ENCODE data around the gene LZTR1.
"Not testable (repeated sequence)": the region's sequence is repeated elsewhere in the genome, so short reads cannot be mapped to it uniquely, and the experiment has no call there.

LZTR1 gene

DNA sequence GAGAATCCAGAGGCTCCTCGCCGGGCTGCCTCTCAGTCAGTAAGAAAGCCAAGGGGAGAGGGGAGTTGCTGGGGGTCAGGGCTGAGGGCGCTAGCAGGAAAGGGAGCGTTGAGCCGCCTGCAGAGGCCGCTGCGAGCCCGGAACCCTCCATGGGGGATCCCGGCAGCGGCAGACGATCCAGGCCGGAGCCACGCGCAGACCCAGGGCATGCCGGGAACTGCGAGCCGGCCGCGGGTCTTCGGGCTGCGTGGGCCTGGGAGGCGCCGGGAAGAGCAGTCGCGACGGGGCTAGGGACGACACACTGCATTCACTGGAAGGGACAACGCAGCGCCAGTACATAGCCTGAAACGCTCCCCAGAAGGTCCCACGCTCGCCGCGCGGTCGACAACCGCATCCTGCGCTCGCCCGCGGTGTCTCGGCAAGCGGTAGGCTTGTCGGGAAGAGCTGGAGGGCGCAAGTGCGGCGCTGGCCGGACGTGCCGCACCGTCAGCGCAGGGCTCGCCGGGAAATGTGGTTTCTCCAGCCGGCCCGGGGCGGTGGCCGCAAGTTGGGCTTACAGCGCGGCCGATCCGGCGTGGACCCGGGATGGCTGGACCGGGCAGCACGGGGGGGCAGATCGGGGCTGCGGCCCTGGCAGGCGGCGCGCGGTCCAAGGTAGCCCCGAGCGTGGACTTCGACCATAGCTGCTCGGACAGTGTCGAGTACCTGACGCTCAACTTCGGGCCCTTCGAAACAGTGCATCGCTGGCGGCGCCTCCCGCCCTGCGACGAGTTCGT, at the start of gene LZTR1:
LZTR1 (plus strand) TSS at position 511 of the 776 bp plus-strand sequence; CDS start at position 586, 75 bp downstream.
- peak; percentile 93 for DNase-seq

DNA sequence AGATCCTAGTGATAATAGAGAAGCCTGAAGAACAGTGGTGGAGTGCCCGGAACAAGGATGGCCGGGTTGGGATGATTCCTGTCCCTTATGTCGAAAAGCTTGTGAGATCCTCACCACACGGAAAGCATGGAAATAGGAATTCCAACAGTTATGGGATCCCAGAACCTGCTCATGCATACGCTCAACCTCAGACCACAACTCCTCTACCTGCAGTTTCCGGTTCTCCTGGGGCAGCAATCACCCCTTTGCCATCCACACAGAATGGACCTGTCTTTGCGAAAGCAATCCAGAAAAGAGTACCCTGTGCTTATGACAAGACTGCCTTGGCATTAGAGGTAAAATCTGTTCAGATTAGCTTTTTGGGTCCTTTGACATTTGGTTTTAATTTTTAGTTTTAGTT, 48.2 kb upstream of the LZTR1 start:
- DNase-seq: no peak

DNA sequence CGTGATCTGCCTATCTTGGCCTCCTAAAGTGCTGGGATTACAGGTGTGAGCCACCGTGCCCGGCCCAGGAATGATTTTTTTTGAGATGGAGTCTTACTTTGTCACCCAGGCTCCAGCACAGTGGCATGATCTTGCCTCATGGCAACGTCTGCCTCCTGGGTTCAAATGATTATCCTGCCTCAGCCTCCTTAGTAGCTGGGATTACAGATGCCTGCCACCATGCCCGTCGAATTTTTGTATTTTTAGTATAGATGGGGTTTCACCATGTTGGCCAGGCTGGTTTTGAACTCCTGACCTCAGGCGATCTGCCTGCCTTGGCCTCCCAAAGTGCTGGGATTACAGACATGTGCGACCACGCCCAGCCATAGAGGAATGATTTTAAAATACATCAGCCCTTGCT, 47.0 kb upstream of the LZTR1 start:
- DNase-seq: not testable (repeated sequence)

DNA sequence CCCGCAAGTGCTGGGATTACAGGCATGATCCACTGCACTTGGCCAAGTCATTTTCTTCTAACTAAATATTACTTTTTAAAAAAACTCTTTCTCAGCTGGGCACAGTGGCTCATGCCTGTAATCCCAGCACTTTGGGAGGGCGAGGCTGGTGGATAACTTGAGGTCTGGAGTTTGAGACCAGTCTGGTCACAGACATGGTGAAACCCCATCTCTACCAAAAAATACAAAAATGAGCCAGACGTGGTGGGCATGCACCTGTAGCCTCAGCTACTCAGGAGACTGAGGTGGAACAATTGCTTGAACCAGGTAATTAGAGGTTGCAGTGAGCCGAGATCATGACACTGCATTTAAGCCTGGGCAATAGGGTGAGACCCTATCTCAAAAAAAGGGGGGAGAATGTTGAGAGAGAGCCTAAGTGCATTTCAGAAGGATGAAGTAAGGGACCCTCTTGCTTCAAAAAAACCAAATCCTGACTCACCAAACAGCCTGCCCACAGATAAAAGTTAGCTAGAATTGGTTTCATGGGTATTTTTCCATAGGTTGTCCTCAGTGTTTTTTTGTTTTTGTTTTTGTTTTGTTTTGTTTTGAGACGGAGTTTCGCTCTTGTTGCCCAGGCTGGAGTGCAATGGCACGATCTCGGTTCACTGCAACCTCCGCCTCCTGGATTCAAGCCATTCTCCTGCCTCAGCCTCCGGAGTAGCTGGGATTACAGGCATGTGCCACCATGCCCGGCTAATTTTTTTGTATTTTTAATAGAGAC, 46.1 kb upstream of the LZTR1 start:
- DNase-seq: not testable (repeated sequence)

DNA sequence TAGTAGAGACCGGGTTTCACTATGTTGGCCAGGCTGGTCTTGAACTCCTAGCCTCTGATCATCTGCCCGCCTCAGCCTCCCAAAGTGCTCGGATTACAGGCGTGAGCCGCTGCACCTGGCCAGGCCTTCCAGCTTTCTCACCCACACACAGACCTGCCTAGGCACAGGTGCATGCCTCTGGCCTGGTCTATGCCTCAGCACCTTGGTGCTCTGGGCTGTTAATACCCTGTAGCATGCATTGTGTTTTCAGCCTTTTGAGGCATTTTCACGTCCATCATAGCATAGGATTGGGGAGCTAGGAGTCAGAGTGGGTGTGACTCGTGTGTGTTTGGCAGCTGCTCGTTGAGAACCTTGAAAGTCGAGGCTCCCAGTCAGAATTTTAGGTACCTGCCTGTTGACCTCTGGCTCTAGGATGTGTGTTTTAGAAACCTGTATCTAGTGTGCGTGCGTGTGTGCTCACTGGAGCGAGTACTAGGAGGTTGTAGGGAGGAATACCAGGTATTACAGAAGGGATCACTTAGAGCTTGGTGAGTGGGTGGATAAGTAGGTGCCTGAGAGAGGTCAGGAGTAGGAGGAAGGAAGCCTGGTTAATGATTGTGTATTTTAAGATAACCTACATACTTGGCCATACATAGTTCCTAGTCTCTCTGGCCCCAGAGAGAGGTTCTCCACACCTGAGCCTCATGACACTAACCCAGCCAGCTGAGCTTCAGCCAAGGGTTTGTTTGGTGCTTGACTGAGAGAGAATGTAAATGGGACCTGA, 44.9 kb upstream of the LZTR1 start:
- no peak for DNase-seq

DNA sequence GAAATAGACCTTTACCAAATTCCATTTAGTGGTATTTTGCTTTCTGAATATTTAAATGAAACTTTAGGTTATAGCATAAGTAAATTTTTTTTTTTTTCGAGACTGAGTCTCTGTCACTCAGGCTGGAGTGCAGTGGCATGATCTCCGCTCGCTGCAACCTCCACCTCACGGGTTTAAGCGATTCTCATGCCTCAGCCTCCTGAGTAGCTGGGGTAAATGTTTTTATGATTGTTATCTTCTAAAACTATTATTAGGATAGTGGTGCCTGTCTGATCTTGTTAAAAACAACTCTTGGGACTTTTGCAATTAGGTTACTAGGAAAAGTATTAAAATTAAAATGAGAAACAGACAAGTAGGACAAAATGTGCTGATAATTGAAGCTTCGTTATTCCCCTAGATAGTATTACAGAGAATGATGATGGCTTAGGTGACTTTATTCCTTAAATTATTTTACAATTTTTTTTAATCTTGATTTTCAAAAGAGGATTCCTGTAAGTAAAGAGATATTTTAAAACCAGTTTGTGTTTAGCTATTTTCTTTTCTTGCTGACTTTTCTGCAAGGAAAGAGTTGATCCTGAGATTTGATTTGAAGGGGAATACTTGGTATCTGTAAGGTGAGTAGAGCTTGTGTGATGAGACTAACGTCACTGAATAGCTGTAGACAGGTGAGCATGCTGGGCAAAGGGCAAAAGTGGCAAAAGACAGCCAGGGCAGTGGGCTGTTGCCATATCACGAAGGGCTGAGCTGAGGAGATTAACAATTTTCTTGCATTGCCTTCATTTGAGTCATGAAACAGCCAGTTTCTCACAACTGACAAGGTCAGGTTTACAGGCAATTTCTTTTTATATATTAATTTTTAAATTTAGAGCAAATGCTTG, 44.1 kb upstream of the LZTR1 start:
- DNase-seq: no peak

DNA sequence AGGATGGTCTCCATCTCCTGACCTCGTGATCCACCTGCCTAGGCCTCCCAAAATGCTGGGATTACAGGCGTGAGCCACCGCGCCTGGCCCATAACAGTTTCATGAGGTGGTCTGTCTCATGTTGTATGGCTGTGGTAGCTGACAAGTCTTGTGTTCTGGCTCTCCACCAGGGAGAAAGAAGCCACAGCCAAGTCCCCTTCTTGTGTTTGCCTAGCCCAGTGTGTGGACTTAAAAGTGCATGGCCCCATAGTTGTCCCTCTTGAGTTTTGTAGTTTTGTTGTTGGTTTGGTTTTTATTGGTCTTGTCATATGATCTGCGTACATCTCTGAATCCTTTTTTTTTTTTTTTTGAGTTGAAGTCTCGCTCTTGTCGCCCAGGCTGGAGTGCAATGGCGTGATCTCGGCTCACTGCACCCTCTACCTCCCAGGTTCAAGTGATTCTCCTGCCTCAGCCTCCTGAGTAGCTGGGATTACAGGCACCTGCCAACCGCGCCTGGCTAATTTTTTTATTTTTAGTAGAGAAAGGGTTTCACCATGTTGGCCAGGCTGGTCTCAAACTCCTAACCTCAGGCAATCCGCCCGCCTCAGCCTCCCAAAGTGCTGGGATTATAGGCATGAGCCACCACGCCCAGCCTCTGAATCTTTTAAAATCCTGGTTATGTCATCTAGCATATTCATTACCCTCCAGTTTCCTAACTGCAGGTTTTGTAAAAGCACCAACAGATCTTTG, 42.5 kb upstream of the LZTR1 start:
- DNase-seq: not testable (repeated sequence)

DNA sequence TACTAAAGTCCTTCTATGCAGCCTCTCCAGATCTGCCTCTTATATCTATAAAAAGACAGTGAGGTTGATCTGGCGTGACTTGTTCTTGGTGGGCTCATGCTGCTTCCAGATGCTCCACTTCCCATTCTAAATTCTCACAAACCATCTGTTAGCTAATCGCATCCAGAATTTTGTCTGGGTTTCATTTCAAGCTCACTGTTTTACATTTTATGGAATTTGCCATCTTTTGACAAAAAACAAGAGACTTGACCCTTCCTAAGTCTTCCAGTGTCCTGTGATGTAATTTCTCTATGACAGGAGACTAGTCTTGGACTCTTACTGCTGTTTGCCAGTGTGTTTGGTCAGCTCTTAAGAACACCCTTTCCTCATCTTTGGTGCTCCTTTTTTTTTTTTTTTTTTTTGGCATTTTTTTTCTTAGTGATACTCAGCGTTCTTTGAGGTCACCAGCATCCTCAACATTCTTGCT, 41.9 kb upstream of the LZTR1 start:
- no peak for DNase-seq

DNA sequence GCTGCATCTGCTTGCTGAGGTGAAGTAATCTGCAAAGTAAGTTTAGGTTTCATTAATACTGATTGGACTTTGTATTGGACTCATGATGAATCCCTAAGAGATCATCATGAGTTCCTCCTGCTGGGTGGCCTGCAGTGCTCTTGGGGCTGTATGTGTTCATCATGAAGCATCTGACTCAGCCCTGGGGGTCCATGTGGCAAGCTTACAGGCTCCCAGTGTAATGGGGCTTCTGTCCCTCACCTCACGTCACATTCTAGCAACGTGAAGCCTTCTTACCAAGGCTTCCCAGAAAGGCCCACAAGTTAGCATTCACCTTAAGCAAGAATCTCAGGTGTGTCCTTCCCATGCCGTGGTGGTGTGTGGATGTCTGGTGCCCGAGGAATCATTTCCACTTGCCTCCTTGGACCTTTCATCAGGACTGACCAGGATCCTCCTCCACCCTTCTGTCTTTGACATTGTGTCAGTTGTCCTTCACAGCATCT, 41.2 kb upstream of the LZTR1 start:
- no peak for DNase-seq

DNA sequence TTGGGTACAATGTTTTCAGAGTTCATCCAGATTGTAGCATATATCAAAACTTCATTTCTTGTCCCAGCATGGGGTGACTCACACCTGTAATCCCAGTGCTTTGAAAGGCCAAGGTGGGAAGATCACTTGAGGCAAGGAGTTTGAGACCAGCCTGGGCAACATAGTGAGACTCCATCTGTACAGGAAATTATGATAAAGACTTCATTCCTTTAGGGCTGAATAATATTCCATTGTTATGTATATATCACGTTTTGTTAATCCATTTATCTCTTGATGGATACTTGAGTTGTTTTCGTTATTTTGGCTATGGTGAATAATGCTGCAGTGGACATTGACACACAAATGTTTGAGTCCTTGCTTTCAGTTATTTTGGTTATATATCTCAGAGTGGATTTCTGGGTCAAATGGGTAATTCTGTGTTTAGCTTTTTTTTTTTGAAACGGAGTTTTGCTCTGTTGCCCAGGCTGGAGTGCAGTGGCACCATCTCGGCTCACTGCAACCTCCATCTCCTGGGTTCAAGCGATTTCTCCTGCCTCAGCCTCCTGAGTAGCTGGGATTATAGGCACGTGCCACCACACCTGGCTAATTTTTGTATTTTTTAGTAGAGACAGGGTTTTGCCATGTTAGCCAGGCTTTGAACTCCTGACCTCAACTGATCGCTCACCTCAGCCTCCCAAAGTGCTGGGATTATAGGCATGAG, 39.7 kb upstream of the LZTR1 start:
- not testable (repeated sequence) for DNase-seq

DNA sequence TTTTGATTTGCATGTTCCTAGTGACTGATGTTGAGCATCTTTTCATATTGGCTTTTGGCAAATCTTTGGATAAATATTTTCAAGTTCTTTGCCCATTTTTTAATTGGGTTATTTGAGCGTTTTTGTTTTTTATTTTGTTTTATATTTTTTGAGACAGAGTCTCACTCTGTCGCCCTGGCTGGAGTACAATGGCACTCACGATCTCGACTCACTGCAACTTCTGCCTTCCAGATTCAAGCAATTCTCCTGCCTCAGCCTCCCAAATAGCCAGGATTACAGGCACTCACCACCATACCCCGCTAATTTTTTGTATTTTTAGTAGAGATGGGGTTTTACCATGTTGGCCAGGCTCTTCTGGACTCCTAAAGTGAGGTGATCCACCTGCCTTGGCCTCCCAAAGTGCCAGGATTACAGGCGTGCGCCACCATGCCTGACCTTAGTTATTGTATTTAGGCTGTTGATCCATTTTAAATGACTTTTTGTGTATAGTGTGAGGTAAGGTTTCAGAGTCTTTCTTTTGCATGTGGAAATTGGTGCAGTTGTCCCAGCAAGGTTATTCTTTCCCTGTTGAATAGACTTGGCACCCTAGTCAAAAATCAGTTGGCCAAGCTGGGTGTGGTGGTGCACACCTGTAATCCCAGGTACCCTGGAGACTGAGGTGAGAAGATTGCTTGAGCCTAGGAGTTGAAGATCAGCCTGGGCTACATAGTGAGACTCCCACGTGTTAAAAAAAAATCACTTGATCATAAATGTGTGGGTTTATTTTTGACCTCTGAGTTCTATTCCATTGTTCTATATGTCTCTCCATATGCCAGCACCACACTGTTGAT, 38.8 kb upstream of the LZTR1 start:
- no peak for DNase-seq

DNA sequence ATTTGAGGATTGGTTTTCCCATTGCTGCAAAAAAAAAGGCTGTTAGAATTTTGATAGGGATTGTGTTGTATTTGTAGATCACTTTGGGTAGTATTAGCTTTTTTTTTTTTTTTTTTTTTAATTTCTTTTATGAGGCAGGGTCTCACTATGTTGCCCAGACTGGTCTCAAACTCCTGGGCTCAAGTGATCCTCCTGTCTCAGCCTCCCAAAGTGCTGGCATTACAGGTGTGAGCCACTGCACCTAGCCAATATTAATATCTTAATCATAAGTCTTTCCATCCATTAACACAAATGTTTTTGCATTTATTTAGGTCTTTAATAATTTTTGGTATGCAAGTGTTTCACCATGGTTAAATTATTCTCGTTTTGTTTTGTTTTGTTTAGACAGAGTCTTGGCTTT, 38.1 kb upstream of the LZTR1 start:
- DNase-seq: no peak

DNA sequence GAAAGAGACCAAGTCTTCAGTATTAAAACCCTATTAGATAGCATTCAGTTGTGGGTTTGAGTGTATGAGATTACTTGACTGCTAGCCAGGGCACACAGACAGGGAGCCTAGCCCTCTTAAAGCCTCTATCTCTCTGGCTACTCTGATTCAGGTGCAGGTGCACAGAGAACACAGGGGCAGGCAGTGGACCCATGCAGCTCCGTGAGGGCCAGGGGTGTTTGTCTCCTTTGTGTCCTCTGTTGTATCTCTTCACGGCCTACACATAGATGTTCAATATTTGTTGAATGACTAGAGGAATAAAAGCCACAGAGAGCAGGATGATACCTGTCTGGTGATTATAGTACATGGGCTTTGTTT, 36.5 kb upstream of the LZTR1 start:
- DNase-seq: no peak

DNA sequence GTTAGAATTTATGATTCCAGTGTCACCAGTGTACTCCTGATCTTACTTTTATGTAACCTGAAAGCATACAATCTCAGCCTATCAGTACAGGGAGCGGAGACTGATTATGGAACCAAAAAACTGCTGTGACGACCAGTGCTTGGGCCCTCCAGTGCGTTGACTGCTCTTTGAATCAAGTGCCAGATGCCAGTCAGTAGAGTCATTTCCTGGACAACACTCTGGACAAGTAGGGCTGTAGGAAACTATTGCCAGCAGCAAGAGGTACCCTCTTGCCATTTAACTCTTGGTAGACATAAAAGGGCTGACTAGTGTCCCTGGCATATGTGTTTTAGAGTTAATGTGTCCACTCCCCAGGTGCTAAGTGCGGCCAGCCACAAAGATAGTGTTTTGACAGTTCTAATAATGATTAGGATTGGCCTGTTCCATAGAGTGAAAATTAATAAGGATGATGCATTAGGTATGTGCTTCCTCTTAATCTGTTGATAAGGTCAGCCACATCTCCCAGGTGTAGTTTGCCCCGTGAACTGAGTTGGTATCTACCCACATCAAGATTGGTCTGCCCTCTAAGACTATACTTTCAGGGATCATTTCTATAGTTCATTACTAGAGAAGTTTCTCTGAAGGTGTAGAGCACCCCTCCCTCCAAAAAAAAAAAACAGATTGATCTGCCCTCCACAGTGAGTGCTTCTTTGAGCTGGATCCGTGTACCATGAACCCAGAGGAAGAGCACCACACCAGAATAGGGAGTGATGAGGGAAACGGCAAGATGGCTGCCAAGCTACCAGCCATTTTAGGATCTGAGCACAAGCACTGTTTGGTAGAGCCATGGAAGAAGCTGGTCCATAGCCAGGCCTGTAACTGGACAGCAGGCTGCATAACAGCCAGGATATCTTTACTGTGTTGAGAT, 35.8 kb upstream of the LZTR1 start:
- no peak for DNase-seq

DNA sequence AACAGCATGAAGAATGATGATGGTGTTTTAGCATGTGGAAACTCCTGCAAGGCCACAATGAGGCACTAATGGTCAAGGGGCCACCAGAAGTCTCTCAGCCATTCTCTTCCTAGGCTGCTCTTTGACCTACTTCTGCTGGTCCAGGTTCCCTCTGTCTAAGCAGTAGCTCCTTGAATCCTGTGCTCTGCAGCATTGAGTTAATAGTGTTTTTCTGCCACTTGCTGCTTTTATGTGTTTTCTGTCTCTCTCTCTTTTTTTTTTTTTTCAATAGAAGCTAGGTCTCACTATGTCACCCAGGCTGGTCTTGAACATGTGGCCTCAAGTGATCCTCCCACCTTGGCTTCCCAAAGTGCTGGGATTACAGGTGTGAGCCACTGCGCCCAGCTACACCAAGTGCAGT, 35.1 kb upstream of the LZTR1 start:
- no peak for DNase-seq

DNA sequence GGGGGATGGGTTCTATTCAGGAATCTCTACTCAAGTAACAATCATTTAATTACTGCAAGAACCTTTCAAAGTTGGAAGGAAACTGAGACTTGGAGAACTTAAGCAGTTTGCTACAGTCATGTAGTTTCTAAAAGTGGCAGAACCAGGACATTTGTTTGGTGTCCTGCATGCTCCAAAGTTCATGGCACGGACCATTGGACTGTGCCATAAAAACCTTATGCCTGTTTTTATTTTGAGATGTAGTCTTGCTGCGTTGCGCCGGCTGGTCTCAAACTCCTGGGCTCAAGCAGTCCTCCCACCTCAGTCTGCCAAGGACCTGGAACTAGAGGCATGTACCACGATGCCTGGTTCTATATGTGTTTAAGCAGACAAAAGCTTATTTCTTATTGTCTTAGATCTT, 33.6 kb upstream of the LZTR1 start:
- no peak for DNase-seq

DNA sequence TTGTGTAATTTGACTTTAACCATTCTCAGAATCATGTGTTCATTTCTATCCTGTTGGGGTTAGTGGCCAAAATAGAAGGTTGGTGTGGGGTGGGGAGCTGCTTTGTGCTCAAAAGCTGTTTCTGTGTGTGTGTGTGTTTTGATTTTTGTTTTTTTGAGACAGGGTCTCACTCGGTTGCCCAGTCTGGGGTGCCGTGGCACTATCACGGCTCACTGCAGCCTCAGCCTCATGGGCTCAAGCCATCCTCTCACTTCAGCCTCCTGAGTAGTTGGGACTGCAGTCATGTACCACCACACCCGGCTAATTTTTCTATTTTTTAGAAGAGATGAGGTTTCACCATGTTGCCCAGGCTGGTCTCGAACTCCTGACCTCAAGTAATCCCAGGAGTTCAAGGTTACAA, 33.1 kb upstream of the LZTR1 start:
- DNase-seq: no peak

DNA sequence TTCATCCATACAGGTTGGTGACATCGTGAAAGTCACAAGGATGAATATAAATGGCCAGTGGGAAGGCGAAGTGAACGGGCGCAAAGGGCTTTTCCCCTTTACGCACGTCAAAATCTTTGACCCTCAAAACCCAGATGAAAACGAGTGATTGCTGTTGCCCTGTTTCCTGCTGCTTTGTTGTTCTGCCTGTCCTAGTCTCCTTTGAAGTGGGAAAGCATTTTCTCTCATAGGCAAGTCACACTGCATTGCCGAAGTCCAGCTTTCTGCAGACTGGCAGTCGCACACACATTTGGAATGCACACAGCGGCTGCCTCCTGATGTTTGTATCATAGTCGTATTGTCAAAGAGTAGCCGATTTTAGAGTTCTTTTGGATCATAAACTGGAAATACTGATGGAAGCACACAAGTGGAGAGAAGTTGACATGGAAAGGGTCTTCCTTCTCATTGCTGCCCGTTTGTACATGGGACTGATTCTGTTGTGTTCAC, 32.4 kb upstream of the LZTR1 start:
- no peak for DNase-seq
